GM18867 (cell line): ENCODE measurements around the gene TMEM41A.
"Not testable (repeated sequence)": the region's sequence is repeated elsewhere in the genome, so short reads cannot be mapped to it uniquely, and the experiment has no call there.

Experiments
- ATAC-seq: cut with Tn5 transposase; IDR thresholded peaks from one replicate; pipeline ENCODE4 v1.9.1; 2021; ENCODE audit warnings: mild to moderate bottlenecking, moderate library complexity; ENCODE audit not compliant: unreplicated experiment

The TMEM41A gene

GRCh38 chr3:185489462-185489861 is 9.4 kb downstream of the TMEM41A start:
- no peak for ATAC-seq

GRCh38 chr3:185488465-185488864 is 10.4 kb downstream of the TMEM41A start:
- no peak for ATAC-seq

- no peak for ATAC-seq
These were observed 12.4 kb downstream of the TMEM41A start for GRCh38 chr3:185486394-185486793.

DNA sequence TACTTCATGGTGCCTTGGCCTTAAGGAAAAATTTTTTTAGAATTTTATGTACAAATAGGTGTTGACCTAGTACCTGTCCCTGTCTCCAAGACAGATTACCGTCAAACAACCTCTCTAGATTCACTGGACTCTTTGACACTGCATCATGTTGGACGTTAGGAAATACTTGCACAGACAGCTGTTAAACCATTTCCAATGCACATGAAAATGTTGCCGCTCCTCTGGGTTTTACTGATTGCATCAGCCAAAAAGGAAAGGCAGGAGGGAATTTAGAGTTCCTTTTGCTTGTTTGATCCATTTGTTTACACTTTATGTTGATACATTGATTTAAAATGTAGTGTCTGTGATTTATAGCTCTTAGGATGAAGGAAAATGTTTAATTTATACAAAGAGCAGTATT is 14.5 kb downstream of the TMEM41A start:
- ATAC-seq, result no peak

GRCh38 chr3:185479373-185479945 is 19.4 kb downstream of the TMEM41A start:
- ATAC-seq, result no peak

- ATAC-seq, result no peak
These were observed 21.5 kb downstream of the TMEM41A start for GRCh38 chr3:185477316-185477715.

DNA sequence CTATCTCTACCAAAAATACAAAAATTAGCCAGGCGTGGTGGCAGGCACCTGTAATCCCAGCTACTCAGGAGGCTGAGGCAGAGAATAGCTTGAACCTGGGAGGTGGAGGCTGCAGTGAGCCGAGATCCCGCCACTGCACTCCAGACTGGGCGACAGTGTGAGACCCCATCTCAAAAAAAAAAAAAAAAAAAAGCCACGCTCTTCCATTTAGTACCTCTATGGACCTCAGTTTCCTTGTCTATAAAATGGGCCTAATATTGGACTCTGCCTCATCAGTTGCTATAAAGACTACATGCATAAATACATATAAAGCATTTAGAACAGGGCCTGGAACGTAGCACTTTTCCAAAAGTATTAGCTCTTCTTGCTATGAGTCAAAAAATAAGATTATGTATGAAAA is 23.9 kb downstream of the TMEM41A start:
- not testable (repeated sequence) for ATAC-seq

DNA sequence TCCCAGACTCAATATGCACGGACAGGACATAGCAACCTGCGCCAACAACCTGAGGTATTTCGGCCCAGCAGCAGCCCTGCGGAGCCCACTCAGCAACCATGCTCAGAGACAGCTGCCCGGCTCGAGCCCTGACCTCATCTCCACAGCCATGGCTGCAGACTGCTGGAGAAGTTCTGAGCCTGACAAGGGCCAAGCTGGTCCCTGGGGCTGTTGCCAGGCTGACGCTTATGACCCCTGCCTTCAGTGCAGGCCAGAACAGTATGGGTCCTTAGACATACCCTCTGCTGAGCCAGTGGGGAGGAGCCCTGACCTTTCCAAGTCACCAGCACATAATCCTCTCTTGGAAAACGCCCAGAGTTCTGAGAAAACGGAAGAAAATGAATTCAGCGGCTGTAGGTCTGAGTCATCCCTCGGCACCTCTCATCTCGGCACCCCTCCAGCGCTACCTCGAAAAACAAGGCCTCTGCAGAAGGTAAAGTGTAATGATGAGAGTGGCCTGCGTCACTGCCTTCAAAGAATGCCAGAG is 25.5 kb downstream of the TMEM41A start:
- ATAC-seq, result no peak

DNA sequence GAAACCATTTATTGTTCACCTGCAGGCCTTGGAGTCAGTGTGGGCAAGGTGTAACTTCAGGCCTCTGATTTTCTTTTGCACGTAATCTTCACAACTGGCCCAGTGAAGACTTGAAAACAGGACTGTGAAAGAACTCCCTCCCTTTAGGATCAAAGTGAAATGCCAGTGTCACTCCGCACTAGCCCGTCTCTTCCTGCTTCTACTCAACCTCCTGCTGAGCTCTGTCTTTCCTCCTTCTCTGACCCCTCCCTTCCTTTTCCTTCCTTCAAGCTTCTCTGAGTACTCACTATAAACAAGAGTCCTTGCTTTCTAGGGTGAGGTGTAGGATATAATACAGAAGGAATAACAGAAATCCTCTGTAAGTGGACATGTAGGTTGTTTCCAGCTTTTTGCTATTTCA is 28.5 kb downstream of the TMEM41A start:
- no peak for ATAC-seq

- no peak for ATAC-seq
These were observed 29.3 kb downstream of the TMEM41A start for GRCh38 chr3:185469542-185469941.

- ATAC-seq, result not testable (repeated sequence)
These were observed 32.7 kb downstream of the TMEM41A start for GRCh38 chr3:185466123-185466522.

GRCh38 chr3:185465471-185465870 is 33.4 kb downstream of the TMEM41A start:
- no peak for ATAC-seq

DNA sequence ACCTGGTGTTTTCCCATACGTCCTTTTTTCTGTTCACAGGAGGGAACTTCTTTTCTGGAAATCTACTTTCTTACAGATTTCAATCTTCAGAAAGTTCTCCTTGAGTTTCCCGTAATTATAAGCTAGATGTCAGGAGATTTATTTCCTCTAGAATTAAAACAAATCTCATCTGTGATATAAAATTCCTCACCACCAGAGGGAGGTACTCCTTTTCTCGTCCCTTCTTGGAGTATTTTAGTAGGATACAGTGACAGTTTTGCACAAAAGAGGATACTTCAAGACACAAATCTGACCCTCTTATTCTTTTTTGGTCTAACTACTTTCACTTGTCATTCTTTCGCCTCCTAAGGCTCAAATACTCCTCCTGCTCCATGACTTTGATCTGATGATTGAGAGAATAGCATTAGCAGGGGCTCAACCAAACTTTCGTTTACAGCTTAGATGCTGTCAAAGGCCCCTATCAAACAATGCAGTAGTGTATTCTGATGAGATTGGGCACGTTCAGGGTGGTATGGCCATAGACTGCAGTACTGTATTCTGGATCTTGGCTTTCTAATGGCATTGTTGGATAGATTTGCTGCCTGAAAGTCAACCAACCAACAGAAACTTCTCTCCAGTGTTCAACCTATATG is 38.0 kb downstream of the TMEM41A start:
- no peak for ATAC-seq

DNA sequence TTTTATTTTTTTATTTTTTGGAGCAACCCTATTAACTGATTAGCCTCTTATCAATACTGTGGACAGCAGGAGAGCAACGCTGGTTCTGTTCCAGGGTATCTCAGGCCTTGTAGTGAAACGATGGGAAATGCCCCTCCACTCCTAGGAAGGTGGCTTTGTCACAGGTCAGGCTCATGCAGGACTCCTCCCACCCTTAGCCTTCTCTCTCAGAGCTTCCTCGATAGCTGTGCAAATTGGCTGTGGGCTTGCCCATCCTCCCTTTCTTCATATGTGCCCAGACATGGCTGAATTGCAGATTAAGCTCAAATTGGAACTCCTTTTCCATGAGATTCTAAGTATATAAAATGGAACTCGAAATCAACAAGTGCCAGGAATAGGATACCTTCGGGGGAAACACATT is 38.5 kb downstream of the TMEM41A start:
- ATAC-seq, result no peak

DNA sequence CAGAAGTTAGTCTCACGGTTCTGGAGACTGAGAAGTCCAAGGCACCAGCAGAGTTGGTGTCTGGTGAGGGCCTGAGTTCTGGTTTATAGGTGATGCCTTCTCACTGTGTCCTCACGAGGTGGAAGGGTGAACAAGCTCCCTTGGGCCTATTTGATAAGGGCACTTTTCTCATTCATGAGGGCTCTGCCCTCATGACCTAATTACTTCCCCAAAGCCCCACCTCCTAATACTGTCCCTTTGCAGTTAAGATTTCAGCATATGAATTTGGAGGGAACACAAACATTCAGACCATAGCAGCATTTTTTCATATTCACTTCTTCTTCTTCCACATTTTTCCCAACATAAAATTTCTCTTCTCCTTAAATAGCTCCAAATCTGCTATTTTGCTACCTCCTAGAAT is 41.5 kb downstream of the TMEM41A start:
- ATAC-seq, result no peak

GRCh38 chr3:185451432-185451831 is 47.4 kb downstream of the TMEM41A start:
- not testable (repeated sequence) for ATAC-seq

DNA sequence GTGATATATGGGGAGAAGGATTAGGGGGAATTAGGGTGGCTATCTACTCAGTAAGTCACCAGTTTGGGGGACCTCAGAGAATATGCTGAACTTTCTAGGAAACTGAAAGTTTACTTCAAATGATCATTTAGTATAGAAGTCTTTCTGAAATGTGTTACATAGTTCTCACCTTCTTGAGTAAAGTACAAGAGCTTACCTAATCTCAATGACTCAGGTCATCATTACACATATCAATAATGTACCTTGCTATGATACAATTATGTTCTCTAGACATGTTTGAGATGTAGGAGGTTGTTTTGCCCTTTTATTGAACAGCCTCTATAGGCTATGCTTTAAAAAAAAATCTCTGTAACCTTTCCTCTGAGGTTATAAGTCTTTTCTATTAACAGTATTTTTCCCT is 50.7 kb downstream of the TMEM41A start:
- no peak for ATAC-seq

GRCh38 chr3:185444329-185444728 is 54.5 kb downstream of the TMEM41A start:
- no peak for ATAC-seq

- no peak for ATAC-seq
These were observed 56.8 kb downstream of the TMEM41A start for GRCh38 chr3:185442031-185442430.

GRCh38 chr3:185439745-185440466 is 58.9 kb downstream of the TMEM41A start:
- ATAC-seq, result no peak
